ENCODE results near the gene TRAF6. TPM values are rescaled to one million over a fixed set of nuclear protein-coding genes. Genes with fewer than 3 reads are reported as not detected.
"Not testable (repeated sequence)": the region's sequence is repeated elsewhere in the genome, so short reads cannot be mapped to it uniquely, and the experiment has no call there.

TRAF6 gene
- total RNA-seq (2014; rRNA removed; shearing (Covaris generic)), result 4.5 and 8.2 TPM in 2 replicates

DNA sequence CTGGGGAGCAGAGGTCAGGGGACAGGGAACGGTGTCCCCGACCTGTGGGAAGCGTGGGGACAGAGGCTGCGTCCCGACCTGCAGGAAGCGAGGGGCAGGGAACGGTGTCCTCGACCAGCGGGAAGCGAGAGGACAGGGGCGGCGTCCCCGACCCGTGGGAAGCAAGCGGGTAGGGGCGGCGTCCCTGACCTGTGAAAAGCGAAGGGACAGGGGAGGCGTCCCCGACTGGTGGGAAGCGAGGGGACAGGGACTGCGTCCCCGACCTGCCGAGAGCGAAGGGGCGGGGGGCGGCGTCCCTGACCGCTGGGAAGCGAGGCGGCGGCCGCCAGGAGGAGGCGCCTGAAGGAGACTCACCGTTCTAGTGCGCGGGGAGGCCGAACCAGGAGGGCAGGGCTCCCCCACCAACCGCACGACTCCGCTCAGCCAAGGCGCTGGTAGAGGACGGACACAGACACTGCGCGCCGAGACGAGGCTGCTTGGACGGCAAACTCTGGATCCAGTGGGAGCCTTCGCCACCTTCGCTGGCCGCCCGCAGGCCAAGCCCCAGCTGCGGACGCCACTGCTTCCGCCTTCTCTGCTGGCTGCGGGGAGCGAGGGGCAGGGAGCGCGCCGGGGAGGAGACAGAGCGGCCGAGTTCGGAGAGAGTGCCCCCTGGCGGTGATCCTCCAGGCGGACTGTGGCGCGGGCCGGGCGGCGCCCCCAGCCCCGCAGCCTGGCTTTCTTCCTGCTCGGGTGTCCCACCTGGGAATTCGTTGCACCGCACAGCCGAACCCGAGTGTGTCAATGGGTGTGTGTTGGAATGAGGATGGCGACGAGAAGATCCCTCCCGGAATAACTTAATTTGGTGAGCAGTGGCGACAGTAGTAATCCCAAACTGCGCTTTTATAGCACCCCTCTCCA, at the start of gene TRAF6:
Gene TRAF6 (minus strand): TSS at position 579 of the 900 bp plus-strand sequence. CDS start 8,757 bp downstream, outside the sequence.
- DNase-seq (ENCODE audit: low read depth), result peak; percentile 90

DNA sequence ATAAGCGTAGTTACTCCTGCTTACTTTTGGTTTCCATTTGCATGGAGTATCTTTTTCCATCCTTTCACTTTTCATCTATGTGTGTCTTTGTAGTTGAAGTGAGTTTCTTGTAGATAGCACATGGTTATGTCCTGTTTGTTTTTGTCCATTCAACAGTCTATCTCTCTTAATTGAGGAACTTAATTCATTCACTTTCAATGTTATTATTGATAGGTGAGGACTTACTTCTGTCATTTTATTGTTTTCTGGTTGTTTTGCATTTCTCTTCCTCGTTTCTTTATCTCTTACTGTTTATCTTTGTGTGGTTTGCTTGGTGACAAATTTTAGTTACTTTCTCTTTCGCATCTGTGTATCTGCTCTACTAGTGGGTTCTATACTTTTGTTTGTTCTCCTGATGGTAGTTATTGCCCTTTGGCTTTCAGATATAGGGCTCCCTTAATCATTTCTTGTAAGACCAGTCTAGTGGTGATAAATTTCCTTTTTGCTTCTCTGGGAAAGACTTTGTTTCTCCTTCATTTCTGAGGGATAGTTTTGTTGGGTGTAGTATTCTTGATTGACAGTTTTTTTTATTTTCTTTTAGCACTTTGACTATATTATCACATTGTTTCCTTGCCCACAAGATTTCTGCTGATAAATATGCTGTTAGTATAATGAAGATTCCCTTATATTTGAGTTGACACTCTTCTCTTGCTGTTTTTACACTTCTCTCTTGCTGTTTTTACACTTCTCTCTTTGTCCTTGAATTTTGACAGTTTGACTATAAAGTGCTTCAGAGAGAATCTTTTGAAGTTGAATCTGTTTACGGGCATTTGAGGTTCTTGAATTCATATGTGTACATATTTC, 48.7 kb upstream of the TRAF6 start:
- DNase-seq (ENCODE audit: low read depth), result no peak

GRCh38 chr11:36557991-36558390, 47.9 kb upstream of the TRAF6 start:
- DNase-seq (ENCODE audit: low read depth), result no peak

DNA sequence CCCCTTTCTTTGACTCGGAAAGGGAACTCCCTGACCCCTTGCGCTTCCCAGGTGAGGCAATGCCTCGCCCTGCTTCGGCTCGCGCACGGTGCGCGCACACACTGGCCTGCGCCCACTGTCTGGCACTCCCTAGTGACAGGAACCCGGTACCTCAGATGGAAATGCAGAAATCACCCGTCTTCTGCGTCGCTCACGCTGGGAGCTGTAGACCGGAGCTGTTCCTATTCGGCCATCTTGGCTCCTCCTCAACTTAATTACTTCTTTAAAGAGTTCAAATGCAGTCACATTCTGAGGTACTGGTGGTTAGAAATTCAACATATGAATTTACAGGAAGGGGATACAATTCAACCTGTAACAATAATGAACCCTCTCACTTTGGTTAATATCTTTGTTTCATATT, 47.3 kb upstream of the TRAF6 start:
- not testable (repeated sequence) for DNase-seq (ENCODE audit: low read depth)

GRCh38 chr11:36550385-36551115, 40.5 kb upstream of the TRAF6 start:
- DNase-seq (ENCODE audit: low read depth), result no peak

DNA sequence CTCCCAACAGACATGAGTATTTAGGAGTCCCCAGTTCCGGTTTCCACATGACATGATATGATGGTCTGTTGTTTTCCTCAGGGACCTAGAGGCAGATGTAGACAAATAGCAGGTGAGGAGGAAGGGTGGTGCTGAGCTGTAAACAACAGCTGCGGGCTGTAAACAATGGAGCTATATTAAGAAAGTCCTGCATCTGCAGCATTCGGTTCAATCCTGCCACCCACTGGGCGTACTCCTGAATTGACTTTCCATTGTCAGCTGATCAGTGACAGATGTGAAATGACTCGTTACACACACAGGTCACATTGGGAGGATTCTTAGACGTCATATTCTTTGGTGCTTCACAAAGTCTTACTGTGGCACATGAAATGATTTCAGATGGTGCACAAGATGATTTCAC, 30.9 kb upstream of the TRAF6 start:
- DNase-seq (ENCODE audit: low read depth), result peak; percentile 36

GRCh38 chr11:36534276-36534840, 24.3 kb upstream of the TRAF6 start:
- DNase-seq (ENCODE audit: low read depth), result no peak

- DNase-seq (ENCODE audit: low read depth), result no peak
These were observed 23.0 kb upstream of the TRAF6 start for GRCh38 chr11:36532941-36533601.

DNA sequence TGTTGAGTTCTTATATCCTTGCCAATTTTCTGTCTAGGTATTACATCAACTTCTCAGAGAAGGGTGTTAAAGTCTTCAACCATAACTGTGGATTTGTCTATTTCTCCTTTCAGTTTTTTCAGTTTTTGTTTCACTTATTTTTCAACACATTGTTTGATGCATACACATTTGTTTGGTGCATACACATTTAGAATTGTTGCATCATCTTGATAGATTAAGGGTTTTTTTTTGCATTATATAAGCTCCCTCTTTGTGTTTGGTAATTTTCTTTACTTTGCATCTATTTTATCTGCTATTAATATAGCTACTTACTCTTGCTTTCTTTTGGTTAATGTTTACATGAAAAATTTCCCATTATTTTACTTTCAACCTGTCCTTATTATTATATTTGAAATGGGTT, 20.8 kb upstream of the TRAF6 start:
- no peak for DNase-seq (ENCODE audit: low read depth)

DNA sequence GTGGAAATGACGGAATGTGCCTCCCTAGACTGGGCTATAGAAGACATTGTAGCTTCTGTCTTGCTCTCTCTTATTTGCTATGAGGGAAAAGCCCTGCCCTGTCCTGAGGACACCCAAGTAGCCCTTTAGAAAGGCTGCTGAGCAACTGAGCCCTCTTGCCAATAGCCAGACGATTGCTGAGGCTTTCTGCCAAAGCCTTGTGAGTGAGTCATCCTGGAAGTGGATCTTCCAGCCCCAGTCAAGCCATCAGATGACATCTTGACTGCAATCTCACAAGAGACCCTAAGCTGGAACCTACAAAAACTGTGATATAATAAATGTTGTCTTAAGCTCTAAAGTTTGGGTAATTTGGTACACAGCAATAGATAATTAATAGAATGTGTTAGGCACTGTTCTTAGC, 3.9 kb upstream of the TRAF6 start:
- DNase-seq (ENCODE audit: low read depth), result no peak

- no peak for DNase-seq (ENCODE audit: low read depth)
These were observed 1.9 kb upstream of the TRAF6 start for GRCh38 chr11:36512016-36512415.

- not testable (repeated sequence) for DNase-seq (ENCODE audit: low read depth)
These were observed 990 bp upstream of the TRAF6 start for GRCh38 chr11:36511062-36511461.

GRCh38 chr11:36510594-36510942, 496 bp upstream of the TRAF6 start:
- peak; percentile 18 for DNase-seq (ENCODE audit: low read depth)

DNA sequence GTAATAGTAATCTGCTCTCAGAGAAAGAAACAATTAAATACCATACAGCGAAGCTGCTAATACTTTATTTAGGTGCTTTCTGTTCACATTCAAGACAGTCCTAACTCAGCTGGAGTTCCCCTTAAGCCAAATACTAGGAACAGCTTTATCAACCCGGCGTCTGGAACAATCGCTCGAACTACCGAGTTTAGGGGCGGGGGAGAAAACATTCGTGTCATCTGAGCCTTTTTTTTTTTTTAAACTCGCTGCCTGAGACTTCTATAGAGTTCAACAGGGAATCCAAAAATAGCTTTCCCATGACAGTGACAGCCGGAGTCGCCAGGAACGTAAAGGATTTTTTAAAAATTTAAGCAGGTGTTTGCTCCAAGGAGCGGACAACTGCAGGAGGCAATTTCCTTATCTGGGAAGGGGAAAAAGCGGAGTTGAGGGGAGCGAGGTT, 852 bp downstream of the TRAF6 start:
- DNase-seq (ENCODE audit: low read depth), result peak; percentile 23

- DNase-seq (ENCODE audit: low read depth), result no peak
These were observed 1.3 kb downstream of the TRAF6 start for GRCh38 chr11:36508743-36509142.

GRCh38 chr11:36507824-36508489, 2.1 kb downstream of the TRAF6 start:
- DNase-seq (ENCODE audit: low read depth), result no peak

- DNase-seq (ENCODE audit: low read depth), result no peak
These were observed 8.8 kb downstream of the TRAF6 start for GRCh38 chr11:36501236-36501635.

DNA sequence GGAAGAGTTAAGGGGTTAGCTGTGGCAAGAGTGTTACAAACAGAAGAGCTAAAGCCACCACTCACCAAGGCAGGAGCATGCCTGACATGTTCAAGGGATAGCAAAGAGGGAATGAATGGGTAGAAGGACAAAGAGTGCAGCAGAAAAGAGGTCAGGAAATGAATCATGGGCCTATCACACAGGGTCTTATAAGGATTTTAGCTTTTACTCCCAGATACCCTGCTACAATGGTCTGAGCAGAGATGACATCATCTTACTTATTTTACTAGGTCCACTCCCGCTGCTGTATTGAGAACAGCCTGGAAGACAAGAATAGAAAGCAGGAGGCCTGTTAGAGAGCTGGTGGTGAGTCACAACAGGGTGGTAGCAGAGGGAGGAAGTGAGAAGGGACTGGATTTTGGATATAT, 9.8 kb downstream of the TRAF6 start:
- peak; percentile 88 for DNase-seq (ENCODE audit: low read depth)

- DNase-seq (ENCODE audit: low read depth), result no peak
These were observed 10.8 kb downstream of the TRAF6 start for GRCh38 chr11:36499315-36499714.

GRCh38 chr11:36498721-36499120, 11.4 kb downstream of the TRAF6 start:
- no peak for DNase-seq (ENCODE audit: low read depth)

GRCh38 chr11:36493332-36493731, 16.7 kb downstream of the TRAF6 start:
- no peak for DNase-seq (ENCODE audit: low read depth)
